Type B pancreatic cell (in vitro differentiated cells): ENCODE measurements around the gene APH1B. TPM values are rescaled to one million over a fixed set of nuclear protein-coding genes. Genes with fewer than 3 reads are reported as not detected.

ENCODE experiments used
- DNase-seq: peaks from one replicate; pipeline ENCODE4 v3.0.0; 2021; ENCODE audit warnings: mixed read lengths; ENCODE audit not compliant: unreplicated experiment; ENCODE audit errors: extremely low spot score
- H3K27ac Mint-ChIP-seq: 2 replicates; pipeline ENCODE4 v1.8.0; 2021; ENCODE audit warnings: mild to moderate bottlenecking, mixed read lengths
- H3K27me3 Mint-ChIP-seq: 2 replicates; pipeline ENCODE4 v1.8.0; 2021; ENCODE audit warnings: mixed read lengths
- H3K36me3 Mint-ChIP-seq: 2 replicates; pipeline ENCODE4 v1.8.0; 2021; ENCODE audit warnings: mixed read lengths
- H3K4me1 Mint-ChIP-seq: one replicate; pipeline ENCODE4 v1.8.0; 2021; ENCODE audit warnings: mixed read lengths; ENCODE audit not compliant: unreplicated experiment
- H3K4me3 Mint-ChIP-seq: 2 replicates; pipeline ENCODE4 v1.8.0; 2021; ENCODE audit warnings: mild to moderate bottlenecking, mixed read lengths
- H3K9me3 Mint-ChIP-seq: 2 replicates; pipeline ENCODE4 v1.8.0; 2021; ENCODE audit warnings: mixed read lengths
- CTCF ChIP-seq: fragments of 200-600 bp; sonication (generic); conservative IDR thresholded peaks from 2 replicates; pipeline ENCODE4 v1.5.0; 2021; ENCODE audit warnings: antibody characterized with exemption, mild to moderate bottlenecking
- total RNA-seq: library from RNA; stranded (reverse); gene quantifications from 2 replicates; pipeline ENCODE4 v1.2.1, GENCODE V29; 2021; ENCODE audit warnings: low replicate concordance

Gene APH1B
- total RNA-seq, 1 donor from 2014 or later: 16.0 TPM

- no peak for TF ChIP-seq CTCF
- H3K9me3 Mint-ChIP-seq: no peaks in the 10 kb centered on the region
- no peak overlapping the region for H3K27ac Mint-ChIP-seq
- H3K4me1 Mint-ChIP-seq: no peaks in the 10 kb centered on the region
- H3K27me3 Mint-ChIP-seq: no peaks in the 10 kb centered on the region
- H3K4me3 Mint-ChIP-seq: no peak overlapping the region
- H3K36me3 Mint-ChIP-seq: peaks cover 15% of the 10 kb centered on the region
- no peak for DNase-seq
These were observed 31.1 kb downstream of the APH1B start for GRCh38 chr15:63308491-63308890.

- TF ChIP-seq CTCF: no peak
- H3K27me3 Mint-ChIP-seq: no peaks in the 10 kb centered on the region
- H3K4me3 Mint-ChIP-seq: no peak overlapping the region
- DNase-seq: no peak
- H3K9me3 Mint-ChIP-seq: no peaks in the 10 kb centered on the region
- no peaks in the 10 kb centered on the region for H3K4me1 Mint-ChIP-seq
- peaks cover 15% of the 10 kb centered on the region for H3K36me3 Mint-ChIP-seq
- no peak overlapping the region for H3K27ac Mint-ChIP-seq
These were observed 31.5 kb downstream of the APH1B start for GRCh38 chr15:63308947-63309346.

GRCh38 chr15:63310646-63311045 lies 33.2 kb downstream of the APH1B start:
- H3K9me3 Mint-ChIP-seq: no peaks in the 10 kb centered on the region
- no peak for TF ChIP-seq CTCF
- peaks cover 5% of the 10 kb centered on the region for H3K36me3 Mint-ChIP-seq
- DNase-seq: no peak
- H3K4me3 Mint-ChIP-seq: no peak overlapping the region
- H3K27ac Mint-ChIP-seq: no peak overlapping the region
- no peaks in the 10 kb centered on the region for H3K27me3 Mint-ChIP-seq
- no peaks in the 10 kb centered on the region for H3K4me1 Mint-ChIP-seq

- no peaks in the 10 kb centered on the region for H3K9me3 Mint-ChIP-seq
- H3K36me3 Mint-ChIP-seq: no peaks in the 10 kb centered on the region
- H3K4me3 Mint-ChIP-seq: no peak overlapping the region
- H3K4me1 Mint-ChIP-seq: no peaks in the 10 kb centered on the region
- no peaks in the 10 kb centered on the region for H3K27me3 Mint-ChIP-seq
- DNase-seq: no peak
- H3K27ac Mint-ChIP-seq: no peak overlapping the region
- TF ChIP-seq CTCF: no peak
These were observed 34.9 kb downstream of the APH1B start for GRCh38 chr15:63312286-63312685.

GRCh38 chr15:63313825-63314224 lies 36.4 kb downstream of the APH1B start:
- no peaks in the 10 kb centered on the region for H3K9me3 Mint-ChIP-seq
- H3K4me3 Mint-ChIP-seq: no peak overlapping the region
- no peaks in the 10 kb centered on the region for H3K4me1 Mint-ChIP-seq
- no peaks in the 10 kb centered on the region for H3K27me3 Mint-ChIP-seq
- no peak for DNase-seq
- no peaks in the 10 kb centered on the region for H3K36me3 Mint-ChIP-seq
- H3K27ac Mint-ChIP-seq: no peak overlapping the region
- TF ChIP-seq CTCF: no peak

GRCh38 chr15:63314409-63314808 lies 37.0 kb downstream of the APH1B start:
- Mint-ChIP-seq H3K27ac (no peak overlapping the region), H3K9me3 (no peaks in the 10 kb centered on the region), H3K27me3 (no peaks in the 10 kb centered on the region), H3K4me1 (no peaks in the 10 kb centered on the region), H3K36me3 (no peaks in the 10 kb centered on the region), H3K4me3 (no peak overlapping the region)
- TF ChIP-seq CTCF: no peak
- no peak for DNase-seq
